A204.1 (cell line): ENCODE data around the gene PTPRCAP.
"Not testable (repeated sequence)": the region's sequence is repeated elsewhere in the genome, so short reads cannot be mapped to it uniquely, and the experiment has no call there.

Experiments
- FAIRE-seq: peaks from 2 replicates; lab custom pipeline; 2012; peaks lifted over from hg19 to GRCh38; lab: Jason Lieb, UNC

The PTPRCAP gene

GRCh38 chr11:67409261-67409666 is 28.2 kb downstream of the PTPRCAP start:
- no peak for FAIRE-seq

DNA sequence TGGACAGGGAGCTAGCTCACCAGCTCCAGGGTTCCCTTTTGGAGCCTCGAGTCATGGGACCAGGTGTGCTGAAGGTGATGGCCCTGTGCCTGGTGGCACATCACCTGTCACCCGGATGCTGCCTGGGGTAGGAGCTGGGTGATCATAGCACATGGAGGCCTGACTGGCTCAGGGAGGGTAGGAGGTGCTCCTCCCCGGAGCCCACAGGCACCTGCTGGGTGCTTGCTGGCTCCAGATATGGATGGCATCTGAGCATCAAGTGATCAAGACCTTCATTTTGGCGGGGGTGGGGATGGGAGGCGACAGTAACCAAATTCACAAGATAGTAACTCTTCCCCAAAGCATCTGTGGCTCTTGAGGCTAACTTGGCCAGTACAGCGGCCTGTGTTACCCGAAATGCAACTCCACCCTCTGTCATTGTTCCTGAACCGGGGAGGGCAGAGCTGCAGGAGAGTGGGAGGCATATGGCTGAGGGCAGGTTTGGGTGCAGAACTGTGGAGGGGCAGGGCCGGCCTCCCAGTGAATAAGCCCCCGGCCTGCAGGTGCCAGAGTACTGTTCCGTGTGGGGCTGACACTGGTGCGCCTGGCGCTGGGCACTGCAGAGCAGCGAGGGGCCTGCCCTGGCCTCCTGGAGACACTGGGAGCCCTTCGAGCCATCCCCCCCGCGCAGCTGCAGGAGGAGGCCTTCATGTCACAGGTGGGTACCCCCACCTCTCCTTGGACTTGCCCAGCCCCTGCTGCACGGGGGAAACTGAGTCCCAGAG is 28.9 kb downstream of the PTPRCAP start:
- FAIRE-seq = no peak

DNA sequence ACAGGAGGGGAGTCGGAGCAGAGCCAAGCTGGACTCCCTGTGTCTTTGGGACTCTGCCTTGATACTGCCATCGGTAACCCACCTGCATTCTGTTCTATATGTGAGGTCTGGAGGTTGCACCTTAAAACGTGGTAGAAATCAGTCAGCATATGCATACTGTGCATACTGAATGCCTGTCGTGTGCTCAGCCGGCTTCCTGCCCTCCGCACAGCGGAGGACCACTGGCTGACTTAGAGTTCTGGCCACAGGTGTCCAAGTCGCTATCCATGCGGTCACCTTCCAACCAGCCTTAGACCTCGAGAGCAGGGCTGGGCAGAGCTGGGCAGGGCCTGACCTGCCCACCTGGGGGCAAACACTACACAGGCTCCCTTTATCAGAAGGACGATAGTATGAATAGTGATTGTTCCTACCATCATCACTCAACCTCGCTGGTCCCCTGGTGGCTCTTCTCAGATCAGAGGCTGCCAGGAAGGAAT is 29.8 kb downstream of the PTPRCAP start:
- no peak for FAIRE-seq

GRCh38 chr11:67406969-67407687 is 30.4 kb downstream of the PTPRCAP start:
- no peak for FAIRE-seq

GRCh38 chr11:67406420-67406968 is 31.0 kb downstream of the PTPRCAP start:
- FAIRE-seq = no peak

- no peak for FAIRE-seq
Measured at GRCh38 chr11:67405688-67406339, 31.7 kb downstream of the PTPRCAP start.

DNA sequence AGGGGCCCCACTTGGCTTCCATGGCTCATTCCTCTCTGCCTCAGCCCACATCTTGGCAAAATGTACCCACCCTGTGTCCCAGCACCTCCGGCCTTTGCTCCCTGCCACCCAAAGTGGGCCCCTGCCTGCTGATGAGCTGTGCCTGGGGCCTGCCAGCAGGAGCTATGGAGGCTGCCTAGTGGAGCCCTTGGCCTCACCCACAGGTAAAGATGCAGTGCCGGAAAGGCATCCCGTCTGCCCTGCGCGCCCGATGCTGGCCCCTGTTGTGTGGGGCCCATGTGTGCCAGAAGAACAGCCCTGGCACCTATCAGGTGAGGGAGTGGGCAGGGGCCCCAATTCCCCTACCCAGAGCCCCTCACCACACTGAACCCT is 32.3 kb downstream of the PTPRCAP start:
- no peak for FAIRE-seq

DNA sequence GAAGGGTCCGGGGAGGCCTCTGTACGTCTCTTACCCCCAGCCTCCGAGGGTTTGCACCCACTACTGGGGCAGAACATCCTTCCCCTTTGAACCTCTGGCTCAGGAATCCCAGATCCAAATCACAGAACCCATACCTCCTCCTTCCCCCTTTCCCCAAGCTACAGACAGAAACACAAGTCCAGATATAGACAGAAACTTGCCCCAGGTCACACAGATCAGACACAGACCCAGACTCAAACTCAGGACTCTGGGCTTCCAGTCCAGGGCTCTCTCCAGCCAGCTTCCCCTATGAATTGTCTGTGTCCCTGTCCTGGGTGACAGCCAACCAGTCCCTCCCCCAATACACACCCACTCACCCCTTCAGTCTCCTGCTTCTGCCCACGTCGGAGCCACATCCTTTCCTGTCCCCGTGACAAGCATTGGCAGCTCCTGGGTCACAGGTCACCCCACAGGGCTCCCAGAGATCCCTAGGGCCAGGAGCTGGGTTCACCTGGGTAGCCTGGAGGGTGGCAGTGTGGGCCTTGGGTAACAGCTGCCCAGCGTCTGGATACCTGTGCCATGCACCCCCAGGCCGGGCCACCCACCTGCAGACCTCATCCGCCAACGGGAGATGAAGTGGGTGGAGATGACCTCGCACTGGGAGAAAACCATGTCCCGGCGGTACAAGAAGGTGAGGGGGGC is 32.8 kb downstream of the PTPRCAP start:
- no peak for FAIRE-seq

DNA sequence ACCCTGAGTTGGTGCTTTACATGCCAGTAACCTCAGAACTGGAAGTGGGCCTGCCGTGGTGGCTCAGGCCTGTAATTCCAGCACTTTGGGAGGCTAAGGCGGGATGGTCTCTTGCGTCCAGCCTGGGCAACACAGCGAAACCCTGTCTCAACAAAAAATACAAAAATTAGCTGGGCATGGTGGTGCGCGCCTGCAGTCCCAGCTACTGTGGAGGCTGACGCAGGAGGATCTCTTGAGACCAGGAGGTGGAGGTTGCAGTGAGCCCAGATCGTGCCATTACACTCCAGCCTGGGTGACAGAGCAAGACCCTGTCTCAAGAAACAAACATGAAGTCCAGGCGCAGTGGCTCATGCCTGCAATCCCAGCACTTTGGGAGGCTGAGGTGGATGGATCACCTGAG is 34.4 kb downstream of the PTPRCAP start:
- not testable (repeated sequence) for FAIRE-seq

DNA sequence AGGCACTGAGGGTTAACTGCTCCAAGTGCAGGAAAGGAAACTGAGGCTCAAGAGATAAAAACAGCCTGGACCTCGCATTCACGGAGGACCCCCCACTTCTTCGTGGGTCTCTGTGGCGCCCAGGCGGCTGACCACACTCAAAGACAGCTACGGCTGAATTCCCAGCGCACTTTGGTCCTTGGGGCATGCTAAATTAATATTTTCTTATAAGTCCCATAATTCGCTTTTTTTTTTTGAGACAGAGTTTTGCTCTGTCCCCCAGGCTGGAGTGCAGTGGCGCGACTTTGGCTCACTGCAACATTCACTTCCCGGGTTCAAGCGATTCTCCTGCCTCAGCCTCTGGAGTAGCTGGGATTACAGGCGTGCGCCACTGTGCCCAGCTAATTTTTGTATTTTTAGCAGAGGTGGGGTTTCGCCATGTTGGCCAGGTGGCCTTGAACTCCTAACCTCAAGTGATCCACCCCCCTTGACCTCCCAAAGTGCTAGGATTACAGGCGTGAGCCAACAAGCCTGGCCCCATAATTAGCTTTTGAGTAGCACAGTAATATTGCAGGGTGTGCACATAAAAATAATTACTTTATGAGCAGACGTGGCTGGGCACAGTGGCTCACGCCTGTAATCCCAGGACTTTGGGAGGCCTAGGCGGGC is 35.2 kb downstream of the PTPRCAP start:
- not testable (repeated sequence) for FAIRE-seq

DNA sequence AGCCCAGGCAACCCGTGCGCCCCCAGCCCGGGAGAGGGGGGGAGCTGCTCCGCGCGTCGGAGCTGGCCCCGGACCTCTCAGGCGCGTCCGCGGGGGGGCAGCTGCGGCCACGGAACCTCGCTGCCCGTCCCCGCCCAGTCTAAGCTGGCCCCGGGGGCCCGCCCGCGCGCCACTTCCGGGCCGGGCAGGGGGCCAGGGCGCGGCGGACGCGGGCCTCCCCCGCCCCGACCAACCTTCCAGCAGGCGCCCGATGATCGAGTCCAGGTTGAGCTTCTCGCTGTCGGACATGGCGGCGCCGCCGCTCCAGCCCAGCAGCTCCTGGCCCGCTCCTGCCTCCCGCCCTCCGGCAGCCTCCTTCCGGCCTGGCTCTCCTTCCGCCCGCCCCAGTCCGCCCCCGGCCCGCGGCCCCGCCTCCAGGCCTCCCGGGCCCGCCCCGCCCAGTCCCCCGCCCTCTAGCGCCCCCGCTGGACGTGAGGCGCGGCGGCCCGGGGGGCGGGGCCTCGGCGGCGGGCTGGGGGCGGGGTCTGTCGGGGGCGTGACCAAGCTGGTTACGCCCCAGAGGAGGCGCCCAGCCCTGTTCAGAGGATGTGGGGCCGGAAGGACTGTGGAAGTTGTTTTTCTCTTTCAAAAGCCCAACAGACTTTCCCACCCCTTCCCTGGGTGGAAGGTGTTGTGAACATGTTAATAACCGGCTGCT is 35.8 kb downstream of the PTPRCAP start, which contains the start of gene PPP1CA:
Gene PPP1CA, minus strand, starts transcription at position 364 of the 697 bp plus-strand sequence. Its CDS starts 76 bp downstream, at position 288.
- FAIRE-seq = no peak

- no peak for FAIRE-seq
Measured at GRCh38 chr11:67400942-67401494, 36.5 kb downstream of the PTPRCAP start.

GRCh38 chr11:67400251-67400941 is 37.1 kb downstream of the PTPRCAP start:
- no peak for FAIRE-seq

DNA sequence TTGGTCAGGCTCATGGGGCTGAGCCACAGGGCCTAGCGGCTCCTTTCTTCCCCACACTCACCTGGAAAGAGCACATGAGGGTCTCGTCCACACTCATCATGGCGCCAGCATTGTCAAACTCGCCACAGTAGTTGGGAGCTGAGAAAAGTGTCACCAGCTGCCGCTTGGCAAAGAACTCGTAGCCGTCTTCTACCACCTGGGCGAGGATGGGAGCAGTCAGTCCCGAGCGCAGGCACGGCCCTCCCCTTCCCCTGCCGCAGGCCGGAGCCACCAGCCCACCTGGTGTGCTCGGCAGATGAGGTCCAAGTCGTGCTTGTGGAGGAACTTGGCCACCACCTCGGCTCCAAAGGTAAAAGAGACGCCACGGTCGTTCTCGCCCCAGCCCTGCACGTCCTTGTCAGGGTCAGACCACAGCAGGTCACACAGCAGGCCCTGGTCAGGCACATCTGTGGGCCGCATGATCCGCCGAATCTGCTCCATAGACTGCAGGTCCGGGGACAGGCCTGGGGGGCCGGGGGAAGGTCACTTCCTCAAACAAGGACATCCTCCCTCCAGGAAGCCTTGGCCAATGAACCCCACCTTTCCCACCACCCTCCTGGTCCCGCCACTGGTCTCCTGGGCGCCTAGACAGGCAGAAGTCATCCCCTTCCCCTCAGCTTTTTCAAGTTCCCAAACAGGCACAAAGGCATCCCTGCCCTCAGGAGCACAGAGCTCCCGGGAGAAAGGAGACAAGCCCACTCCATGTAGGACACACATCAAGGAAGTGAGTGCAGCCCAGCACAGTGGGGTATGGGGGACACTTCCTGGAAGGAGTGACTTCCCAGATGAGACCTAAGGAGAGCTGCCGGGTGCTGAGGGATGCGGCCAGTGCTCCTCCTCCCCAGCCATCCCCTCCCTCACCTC is 38.6 kb downstream of the PTPRCAP start:
- no peak for FAIRE-seq

DNA sequence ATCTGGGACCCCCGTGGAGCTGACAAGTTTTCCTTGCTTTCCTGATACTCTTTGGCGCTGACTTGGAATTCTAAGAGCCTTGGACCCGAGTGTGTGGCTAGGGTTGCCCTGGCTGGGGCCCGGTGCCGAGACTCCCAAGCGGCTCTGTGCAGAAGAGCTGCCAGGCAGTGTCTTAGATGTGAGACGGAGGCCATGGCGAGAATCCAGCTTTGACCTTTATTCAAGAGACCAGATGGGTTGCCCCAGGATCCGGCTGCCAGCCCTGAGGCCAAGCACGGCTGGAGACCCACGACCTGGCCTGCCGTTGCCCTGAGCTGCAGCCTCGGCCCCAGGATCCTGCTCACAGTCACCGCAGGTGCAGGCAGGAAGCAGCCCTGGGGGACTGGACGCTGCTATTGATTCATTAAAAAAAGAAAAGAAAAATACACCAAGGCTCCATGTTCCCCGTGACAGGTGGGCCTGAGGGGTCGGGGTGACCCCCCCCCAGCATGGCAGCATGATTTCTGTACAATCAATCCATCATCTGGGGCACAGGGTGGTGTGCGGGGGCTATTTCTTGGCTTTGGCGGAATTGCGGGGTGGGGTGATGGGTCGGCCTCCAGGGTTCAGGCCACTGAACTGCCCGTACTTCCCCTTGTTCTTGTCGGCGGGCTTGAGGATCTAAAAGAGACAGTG is 39.4 kb downstream of the PTPRCAP start:
- FAIRE-seq = no peak

DNA sequence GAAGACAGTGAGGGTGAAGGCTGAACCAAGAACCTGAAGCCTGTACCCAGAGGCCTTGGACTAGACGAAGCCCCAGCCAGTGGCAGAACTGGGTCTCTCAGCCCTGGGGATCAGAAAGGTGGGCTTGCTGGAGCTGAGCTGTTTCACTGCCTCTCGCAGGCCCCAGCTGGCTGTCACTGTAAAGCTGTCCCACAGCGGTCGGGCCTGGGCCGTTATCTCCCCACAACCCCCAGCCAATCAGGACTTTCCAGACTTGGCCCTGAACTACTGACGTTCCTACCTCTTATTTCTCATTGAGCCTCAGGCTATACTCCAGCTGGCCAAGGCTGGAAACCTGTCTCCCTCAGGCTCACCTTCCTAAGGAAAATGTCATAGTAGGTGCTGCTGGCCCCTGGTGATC is 39.9 kb downstream of the PTPRCAP start:
- FAIRE-seq = no peak

DNA sequence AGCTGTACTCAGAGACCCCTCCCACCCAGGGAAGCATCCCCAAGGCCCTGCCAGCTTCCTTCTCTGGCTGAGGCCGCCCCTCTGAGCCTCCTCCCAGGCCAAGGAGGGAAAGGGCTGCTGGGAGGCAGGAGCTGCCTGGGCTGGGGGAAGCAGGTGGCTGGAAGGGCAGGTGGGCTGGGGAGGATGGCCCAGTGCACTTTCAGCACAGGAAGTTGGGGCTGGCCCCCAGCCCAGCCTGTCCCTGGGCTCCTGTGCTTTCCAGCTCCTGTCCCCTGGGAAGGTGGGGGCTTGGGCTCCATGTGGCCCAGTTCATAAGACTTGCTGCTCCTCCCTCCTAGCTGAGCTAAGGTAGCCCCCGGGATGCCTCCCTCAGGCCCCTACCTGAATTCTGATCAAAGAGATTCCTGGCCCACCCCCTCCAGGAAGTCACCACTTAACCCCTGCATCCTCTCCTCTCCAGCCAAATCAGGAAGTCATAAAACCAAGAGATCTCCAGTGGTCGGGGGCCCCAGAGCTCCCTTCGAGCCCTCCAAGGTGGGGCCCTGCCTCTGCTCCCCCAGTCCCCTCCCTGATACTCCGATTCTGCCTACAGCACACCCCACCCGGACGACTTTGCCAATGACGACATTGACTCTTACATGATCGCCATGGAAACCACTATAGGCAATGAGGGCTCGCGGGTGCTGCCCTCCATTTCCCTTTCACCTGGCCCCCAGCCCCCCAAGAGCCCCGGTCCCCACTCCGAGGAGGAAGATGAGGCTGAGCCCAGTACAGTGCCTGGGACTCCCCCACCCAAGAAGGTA is 40.7 kb downstream of the PTPRCAP start:
- FAIRE-seq = no peak

DNA sequence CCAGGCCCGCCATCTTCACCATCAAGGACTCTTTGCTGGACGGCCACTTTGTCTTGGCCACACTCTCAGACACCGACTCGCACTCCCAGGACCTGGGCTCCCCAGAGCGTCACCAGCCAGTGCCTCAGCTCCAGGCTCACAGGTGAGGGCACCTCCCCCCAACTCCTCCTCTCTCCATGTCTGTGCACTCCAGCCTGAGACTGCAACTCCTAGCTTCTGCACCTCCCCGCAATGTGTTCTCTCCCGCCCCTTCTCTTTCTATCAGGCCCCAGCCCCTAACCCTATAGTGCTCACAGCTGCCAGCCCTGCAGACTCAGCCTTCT is 41.3 kb downstream of the PTPRCAP start:
- no peak for FAIRE-seq
